DOHH2 (cell line): ENCODE data around the gene MARCHF10.
"Not testable (repeated sequence)": the region's sequence is repeated elsewhere in the genome, so short reads cannot be mapped to it uniquely, and the experiment has no call there.

Experiments used
- H3F3A ChIP-seq: fragments of 200-600 bp; sonication (generic), shearing (Covaris generic); 2 replicates; pipeline ENCODE4 v1.6.0; 2016; ENCODE audit warnings: antibody characterized with exemption, mild to moderate bottlenecking; ENCODE audit not compliant: control insufficient read depth, insufficient read depth
- H3K27ac ChIP-seq: fragments of 200-600 bp; sonication (generic); 2 replicates; pipeline ENCODE4 v1.5.1; 2014; ENCODE audit warnings: low read depth, mild to moderate bottlenecking, low read length, moderate library complexity
- H3K27me3 ChIP-seq: fragments of 200-600 bp; sonication (generic); 2 replicates; pipeline ENCODE4 v1.6.1; 2014; ENCODE audit warnings: mild to moderate bottlenecking, low read length, mixed read lengths; ENCODE audit not compliant: control insufficient read depth
- H3K36me3 ChIP-seq: fragments of 200-600 bp; sonication (generic); 2 replicates; pipeline ENCODE4 v1.6.1; 2014; ENCODE audit warnings: mild to moderate bottlenecking, low read length, moderate library complexity, mixed read lengths; ENCODE audit not compliant: control insufficient read depth
- H3K4me1 ChIP-seq: fragments of 200-600 bp; sonication (generic); 2 replicates; pipeline ENCODE4 v1.6.1; 2014; ENCODE audit warnings: mild to moderate bottlenecking, low read length, mixed read lengths; ENCODE audit not compliant: control insufficient read depth
- H3K4me2 ChIP-seq: fragments of 200-600 bp; sonication (generic); 2 replicates; pipeline ENCODE4 v1.6.0; 2014; ENCODE audit warnings: mild to moderate bottlenecking, low read length, moderate library complexity
- H3K4me3 ChIP-seq: fragments of 200-600 bp; sonication (generic); 2 replicates; pipeline ENCODE4 v1.5.1; 2014; ENCODE audit warnings: mild to moderate bottlenecking, low read length, mixed read lengths
- H3K79me2 ChIP-seq: fragments of 200-600 bp; sonication (generic); 2 replicates; pipeline ENCODE4 v1.6.1; 2014; ENCODE audit warnings: mild to moderate bottlenecking, low read length, mixed read lengths; ENCODE audit not compliant: control insufficient read depth
- H3K9me2 ChIP-seq: fragments of 200-600 bp; sonication (generic); replicated peaks from 2 replicates; pipeline ENCODE4 v1.6.1; 2014; ENCODE audit warnings: mild to moderate bottlenecking, low read length, mixed read lengths; ENCODE audit not compliant: control insufficient read depth
- H3K9me3 ChIP-seq: fragments of 200-600 bp; sonication (generic); 2 replicates; pipeline ENCODE4 v1.6.1; 2014; ENCODE audit warnings: antibody characterized with exemption, low read length, mixed read lengths; ENCODE audit not compliant: control insufficient read depth, insufficient read depth
- H4K20me1 ChIP-seq: fragments of 200-600 bp; sonication (generic); 2 replicates; pipeline ENCODE4 v1.6.0; 2014; ENCODE audit warnings: low read depth, mild to moderate bottlenecking, antibody characterized with exemption, low read length, moderate library complexity; ENCODE audit not compliant: control insufficient read depth, insufficient read depth
- CTCF ChIP-seq: fragments of 200-600 bp; sonication (generic); IDR thresholded peaks from one replicate; pipeline ENCODE4 v1.5.1; 2014; ENCODE audit warnings: antibody characterized with exemption, mild to moderate bottlenecking, low read depth, low read length; ENCODE audit not compliant: poor library complexity, severe bottlenecking
- EZH2phosphoT487 ChIP-seq: fragments of 200-600 bp; sonication (generic); IDR thresholded peaks from 2 replicates; pipeline ENCODE4 v1.6.1; 2017; ENCODE audit warnings: borderline replicate concordance, mild to moderate bottlenecking, antibody characterized with exemption, low read length, moderate library complexity, mixed read lengths

The MARCHF10 gene

GRCh38 chr17:62692721-62693431 lies 115.2 kb downstream of the MARCHF10 start:
- H3F3A ChIP-seq: no peaks in the 10 kb centered on the region

GRCh38 chr17:62692159-62692651 lies 115.9 kb downstream of the MARCHF10 start:
- Histone ChIP-seq H3K9me3 (no peaks in the 10 kb centered on the region), H3K36me3 (no peaks in the 10 kb centered on the region), H3K4me2 (no peak overlapping the region)

More at GRCh38 chr17:62692721-62693431, 115.2 kb downstream of the MARCHF10 start:
- TF ChIP-seq EZH2phosphoT487 (no peak), CTCF (peak; percentile 38)
- Histone ChIP-seq H3K4me1 (no peaks in the 10 kb centered on the region), H3K27ac (no peak overlapping the region), H3K9me3 (no peaks in the 10 kb centered on the region), H3K27me3 (no peaks in the 10 kb centered on the region), H3K36me3 (no peaks in the 10 kb centered on the region), H4K20me1 (no peaks in the 10 kb centered on the region), H3K4me3 (no peak overlapping the region), H3K79me2 (no peaks in the 10 kb centered on the region), H3K9me2 (no peaks in the 10 kb centered on the region), H3K4me2 (no peak overlapping the region)

GRCh38 chr17:62691589-62691915 lies 116.6 kb downstream of the MARCHF10 start:
- H3K36me3 ChIP-seq, H3K4me3 ChIP-seq, H3K9me3 ChIP-seq, H3K4me2 ChIP-seq, H3K27me3 ChIP-seq, H3K27ac ChIP-seq, H3K9me2 ChIP-seq, H3F3A ChIP-seq, H4K20me1 ChIP-seq, H3K4me1 ChIP-seq, H3K79me2 ChIP-seq: not testable (repeated sequence)

More at GRCh38 chr17:62692159-62692651, 115.9 kb downstream of the MARCHF10 start:
- Histone ChIP-seq H3K27ac (no peak overlapping the region), H3K4me3 (no peak overlapping the region), H4K20me1 (no peaks in the 10 kb centered on the region), H3K9me2 (no peaks in the 10 kb centered on the region), H3K79me2 (no peaks in the 10 kb centered on the region), H3K4me1 (no peaks in the 10 kb centered on the region), H3K27me3 (no peaks in the 10 kb centered on the region), H3F3A (no peaks in the 10 kb centered on the region)
- TF ChIP-seq EZH2phosphoT487 (no peak), CTCF (no peak)

GRCh38 chr17:62690168-62690897 lies 117.8 kb downstream of the MARCHF10 start:
- H3K27me3 ChIP-seq: no peaks in the 10 kb centered on the region
- no peak for TF ChIP-seq EZH2phosphoT487
- no peak for TF ChIP-seq CTCF
- no peak overlapping the region for H3K27ac ChIP-seq
- H3K4me3 ChIP-seq: no peak overlapping the region
- no peaks in the 10 kb centered on the region for H4K20me1 ChIP-seq
- H3K36me3 ChIP-seq: no peaks in the 10 kb centered on the region
- no peaks in the 10 kb centered on the region for H3K79me2 ChIP-seq
- no peaks in the 10 kb centered on the region for H3K4me1 ChIP-seq
- H3K9me3 ChIP-seq: no peaks in the 10 kb centered on the region
- H3F3A ChIP-seq: no peaks in the 10 kb centered on the region
- H3K9me2 ChIP-seq: no peaks in the 10 kb centered on the region
- H3K4me2 ChIP-seq: no peak overlapping the region
